ENCODE results near the gene CCER1.

DNA sequence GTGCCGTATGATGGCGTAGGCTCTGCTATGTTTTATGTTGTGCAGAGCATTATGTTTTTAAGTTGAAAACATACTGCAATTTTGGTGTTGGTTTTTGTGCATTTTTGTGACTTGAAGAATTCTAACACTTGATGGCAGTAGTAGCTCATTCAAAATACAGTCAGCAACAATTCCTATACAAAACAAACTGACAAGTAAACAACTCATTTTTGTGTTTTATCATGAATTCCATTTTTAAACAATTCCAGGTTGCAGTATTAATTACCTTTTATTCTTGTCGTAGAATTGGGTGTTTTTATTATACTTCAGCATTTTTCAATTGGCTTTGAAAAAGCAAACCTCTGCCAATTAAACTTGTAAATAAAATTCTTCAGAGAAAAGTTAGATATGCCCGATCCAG is 4.1 kb upstream of the CCER1 start:
- TF ChIP-seq, protein P1, sequence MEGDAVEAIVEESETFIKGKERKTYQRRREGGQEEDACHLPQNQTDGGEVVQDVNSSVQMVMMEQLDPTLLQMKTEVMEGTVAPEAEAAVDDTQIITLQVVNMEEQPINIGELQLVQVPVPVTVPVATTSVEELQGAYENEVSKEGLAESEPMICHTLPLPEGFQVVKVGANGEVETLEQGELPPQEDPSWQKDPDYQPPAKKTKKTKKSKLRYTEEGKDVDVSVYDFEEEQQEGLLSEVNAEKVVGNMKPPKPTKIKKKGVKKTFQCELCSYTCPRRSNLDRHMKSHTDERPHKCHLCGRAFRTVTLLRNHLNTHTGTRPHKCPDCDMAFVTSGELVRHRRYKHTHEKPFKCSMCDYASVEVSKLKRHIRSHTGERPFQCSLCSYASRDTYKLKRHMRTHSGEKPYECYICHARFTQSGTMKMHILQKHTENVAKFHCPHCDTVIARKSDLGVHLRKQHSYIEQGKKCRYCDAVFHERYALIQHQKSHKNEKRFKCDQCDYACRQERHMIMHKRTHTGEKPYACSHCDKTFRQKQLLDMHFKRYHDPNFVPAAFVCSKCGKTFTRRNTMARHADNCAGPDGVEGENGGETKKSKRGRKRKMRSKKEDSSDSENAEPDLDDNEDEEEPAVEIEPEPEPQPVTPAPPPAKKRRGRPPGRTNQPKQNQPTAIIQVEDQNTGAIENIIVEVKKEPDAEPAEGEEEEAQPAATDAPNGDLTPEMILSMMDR (IDR thresholded peaks at IDR 0.05) = peak in 1 of 6 experiments; percentile 7
- no peak for TF ChIP-seq POLR2A (IDR thresholded peaks at IDR 0.05)

Measured in Peyer's patch (tissue), 4 donors.